Breast epithelium (tissue), 4 donors: ENCODE measurements around the gene CADPS2. TPM values are rescaled to one million over a fixed set of nuclear protein-coding genes. Genes with fewer than 3 reads are reported as not detected.

Experiments used
- DNase-seq, 2 donors: peaks; one replicate each; pipeline ENCODE4 v3.0.0-alpha.2; 2019; ENCODE audit warnings: low spot score in 2 of 2
- H3K27ac ChIP-seq, 2 donors: fragments of 200-600 bp; sonication (generic) in 1 of 2; one replicate each; pipeline ENCODE4 v1.5.1; 2016 to 2019; ENCODE audit warnings: mild to moderate bottlenecking in 1 of 2
- H3K27me3 ChIP-seq, 2 donors: fragments of 200-600 bp; sonication (generic) in 1 of 2; one replicate each; pipeline versions ENCODE4 v1.5.1 to v1.6.0; 2017 to 2019; ENCODE audit warnings: control low read depth in 1 of 2, mild to moderate bottlenecking in 1 of 2
- H3K36me3 ChIP-seq: fragments of 200-600 bp; one replicate; pipeline ENCODE4 v1.5.1; 2019
- H3K4me1 ChIP-seq, 2 donors: fragments of 200-600 bp; sonication (generic); one replicate each; pipeline ENCODE4 v1.5.1; 2016 to 2019; ENCODE audit warnings: control low read depth in 1 of 2
- H3K4me3 ChIP-seq, 3 donors: fragments of 200-600 bp; sonication (generic); 1 replicate in 2 of 3; 2 replicates in 1 of 3; pipeline ENCODE4 v1.5.1; 2016 to 2019; ENCODE audit warnings: mild to moderate bottlenecking in 3 of 3, moderate library complexity in 2 of 3
- H3K9me3 ChIP-seq, 2 donors: fragments of 200-600 bp; sonication (generic) in 1 of 2; one replicate each; pipeline ENCODE4 v1.5.1; 2016 to 2019; ENCODE audit warnings: control low read depth in 1 of 2
- CTCF ChIP-seq, 3 donors: fragments of 450-650 bp; IDR thresholded peaks; one replicate each; pipeline ENCODE4 v1.5.1; 2016 to 2017; ENCODE audit warnings: antibody characterized with exemption in 3 of 3, mild to moderate bottlenecking in 3 of 3, moderate library complexity in 3 of 3
- POLR2A ChIP-seq: fragments of 450-650 bp; IDR thresholded peaks from one replicate; pipeline ENCODE4 v1.6.1; 2016; ENCODE audit warnings: antibody characterized with exemption, mild to moderate bottlenecking, moderate library complexity
- POLR2AphosphoS5 ChIP-seq, 3 donors: sonication (generic); formaldehyde crosslinking; IDR thresholded peaks; one replicate each; pipeline ENCODE4 v1.6.1; 2017; ENCODE audit warnings: antibody characterized with exemption in 3 of 3
- intact Hi-C: fragments of 100-400 bp; cut with DNase I; formaldehyde crosslinking; loops from one replicate; pipeline ENCODE4 v1.15.1; 2023; ENCODE audit warnings: low total_unique reads
- total RNA-seq, 3 donors: library from RNA; depleted of rRNA; stranded (reverse); fragments of >200 nt; gene quantifications; one replicate each; pipeline ENCODE4 v1.1.0, GENCODE V29; 2016

The CADPS2 gene
- total RNA-seq, 3 donors from 2014 or later, result 12.3 to 67.5 (median 66.5) TPM

GRCh38 chr7:122743211-122743610 lies 143.0 kb downstream of the CADPS2 start:
- Histone ChIP-seq H3K9me3 (no peaks in the 10 kb centered on the region), H3K4me1 (no peaks in the 10 kb centered on the region), H3K27ac (no peak overlapping the region), H3K27me3 (no peaks in the 10 kb centered on the region), H3K36me3 (no peaks in the 10 kb centered on the region), H3K4me3 (no peak overlapping the region)
- DNase-seq, result no peak
- no peak for TF ChIP-seq POLR2AphosphoS5 (IDR thresholded peaks at IDR 0.05)
- TF ChIP-seq POLR2A, result no peak
- no peak for TF ChIP-seq CTCF (IDR thresholded peaks at IDR 0.05)
- intact Hi-C loops, result no loop called here

GRCh38 chr7:122738947-122739346 lies 147.3 kb downstream of the CADPS2 start:
- intact Hi-C loops, result no loop called here
- Histone ChIP-seq H3K27me3 (no peaks in the 10 kb centered on the region), H3K36me3 (no peaks in the 10 kb centered on the region), H3K4me3 (no peak overlapping the region), H3K4me1 (no peaks in the 10 kb centered on the region), H3K9me3 (no peaks in the 10 kb centered on the region), H3K27ac (no peak overlapping the region)
- TF ChIP-seq POLR2A, result no peak
- DNase-seq, result no peak

- Histone ChIP-seq H3K4me1 (no peaks in the 10 kb centered on the region), H3K36me3 (no peaks in the 10 kb centered on the region), H3K4me3 (no peak overlapping the region), H3K27ac (no peak overlapping the region), H3K27me3 (no peaks in the 10 kb centered on the region), H3K9me3 (no peaks in the 10 kb centered on the region)
- intact Hi-C loops, result no loop called here
- no peak for DNase-seq
- no peak for TF ChIP-seq CTCF (IDR thresholded peaks at IDR 0.05)
Measured at GRCh38 chr7:122736183-122736582, 150.1 kb downstream of the CADPS2 start.

GRCh38 chr7:122727759-122728158 lies 158.5 kb downstream of the CADPS2 start:
- DNase-seq, result no peak
- Histone ChIP-seq H3K9me3 (no peaks in the 10 kb centered on the region), H3K27ac (no peak overlapping the region), H3K4me3 (no peak overlapping the region), H3K4me1 (no peaks in the 10 kb centered on the region), H3K36me3 (no peaks in the 10 kb centered on the region), H3K27me3 (no peaks in the 10 kb centered on the region)
- TF ChIP-seq CTCF (IDR thresholded peaks at IDR 0.05), result no peak
- no peak for TF ChIP-seq POLR2A
- no peak for TF ChIP-seq POLR2AphosphoS5 (IDR thresholded peaks at IDR 0.05)
- intact Hi-C loops, result no loop called here

- Histone ChIP-seq H3K4me3 (no peak overlapping the region), H3K27ac (no peak overlapping the region), H3K27me3 (no peaks in the 10 kb centered on the region), H3K36me3 (no peaks in the 10 kb centered on the region), H3K4me1 (no peaks in the 10 kb centered on the region), H3K9me3 (no peaks in the 10 kb centered on the region)
- no peak for TF ChIP-seq POLR2AphosphoS5 (IDR thresholded peaks at IDR 0.05)
- no peak for TF ChIP-seq POLR2A
- TF ChIP-seq CTCF (IDR thresholded peaks at IDR 0.05), result no peak
- intact Hi-C loops, result no loop called here
- DNase-seq, result no peak
Measured at GRCh38 chr7:122727354-122727753, 158.9 kb downstream of the CADPS2 start.

- intact Hi-C loops, result no loop called here
- Histone ChIP-seq H3K4me1 (no peaks in the 10 kb centered on the region), H3K27ac (no peak overlapping the region), H3K36me3 (no peaks in the 10 kb centered on the region), H3K4me3 (no peak overlapping the region), H3K9me3 (no peaks in the 10 kb centered on the region), H3K27me3 (no peaks in the 10 kb centered on the region)
- DNase-seq, result no peak
- TF ChIP-seq CTCF (IDR thresholded peaks at IDR 0.05) (no peak), POLR2AphosphoS5 (IDR thresholded peaks at IDR 0.05) (no peak), POLR2A (no peak)
Measured at GRCh38 chr7:122726881-122727280, 159.4 kb downstream of the CADPS2 start.
